Measurements from ENCODE around the gene LRRFIP1. TPM values are rescaled to one million over a fixed set of nuclear protein-coding genes. Genes with fewer than 3 reads are reported as not detected.

The LRRFIP1 gene
- total and polyA plus RNA-seq, 2 of the 13 experiments (the other 11 are each of a cell fraction or from before 2014, with no cell fraction given), result 15.9 to 40.5 TPM

DNA sequence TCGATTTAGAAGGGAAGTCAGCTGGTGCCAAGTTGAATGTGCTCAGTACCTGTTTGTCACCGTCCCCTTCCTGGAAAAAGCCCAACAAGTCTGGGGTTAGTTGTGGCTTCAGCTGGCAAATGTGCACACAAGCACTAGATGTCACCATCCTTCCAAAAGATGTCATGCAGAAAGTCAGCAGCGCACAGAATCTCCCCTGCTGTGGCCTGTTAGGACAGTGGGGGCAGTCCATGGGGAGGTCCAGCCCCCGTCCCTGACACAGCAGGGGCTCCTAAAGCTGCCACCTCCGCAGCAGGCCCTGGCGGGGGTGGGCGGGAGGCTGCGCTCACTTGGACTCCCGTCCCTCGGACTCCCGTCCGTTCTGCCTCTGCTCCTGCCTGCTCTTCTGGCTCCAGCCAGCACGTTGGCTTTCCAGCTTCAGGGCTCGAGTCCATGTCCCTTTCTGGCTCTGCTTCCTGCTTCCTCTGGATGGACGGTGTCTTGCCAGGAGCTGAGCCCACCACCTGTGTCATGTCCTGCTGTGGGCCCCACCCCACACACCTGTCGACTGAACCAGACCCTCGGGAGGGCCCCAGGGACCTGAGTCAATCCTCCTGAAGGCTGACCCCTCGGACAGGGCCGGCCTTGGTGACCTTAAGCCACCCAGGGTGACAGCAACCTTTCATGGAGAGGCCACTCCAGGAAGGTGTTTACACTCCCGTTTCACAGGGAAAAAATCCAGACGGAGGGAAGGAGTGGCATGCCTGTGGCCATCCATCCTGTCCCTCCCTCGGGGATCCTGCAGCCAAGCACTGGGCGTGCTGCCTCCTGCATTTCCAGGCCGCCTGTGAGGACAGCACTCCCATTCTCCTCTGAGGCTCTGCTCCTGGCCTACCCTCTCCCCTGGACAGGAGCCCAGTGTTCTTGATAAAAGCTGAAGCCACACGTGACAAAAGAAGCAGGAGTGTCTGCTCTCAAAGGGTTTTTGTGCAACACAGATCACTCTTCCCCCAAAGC is 45.3 kb upstream of the LRRFIP1 start (continued):
- TF ChIP-seq ZNF296 (CRISPR knock-in tag; conservative IDR thresholded peaks at IDR 0.05) (peak; percentile 55), RBM22 (optimal IDR thresholded peaks at IDR 0.05; ENCODE audit: low read length) (peak; percentile 36), ZNF136 (CRISPR knock-in tag; IDR thresholded peaks at IDR 0.05; ENCODE audit: low read depth) (peak; percentile 21; the same call in 1 of the 2 replicates), RARG (CRISPR knock-in tag; IDR thresholded peaks at IDR 0.05; ENCODE audit: low read depth) (no peak), NR2C2 (CRISPR knock-in tag; IDR thresholded peaks at IDR 0.05; ENCODE audit: borderline replicate concordance) (peak; percentile 27; the same call in 1 of the 2 replicates), ZNF451 (CRISPR knock-in tag; IDR thresholded peaks at IDR 0.05) (peak; percentile 78), SP5 (CRISPR knock-in tag; IDR thresholded peaks at IDR 0.05; ENCODE audit: borderline replicate concordance, low read depth) (peak; percentile 50; the same call in 1 of the 2 replicates), RXRB (CRISPR knock-in tag; IDR thresholded peaks at IDR 0.05; ENCODE audit: borderline replicate concordance) (peak; percentile 82), KAT8 (CRISPR knock-in tag; IDR thresholded peaks at IDR 0.05) (0 out of 2 replicates have a peak, but pooled peaks have one; percentile 39), ZNF788 (CRISPR knock-in tag; IDR thresholded peaks at IDR 0.05; ENCODE audit: borderline replicate concordance) (no peak), MED1 (CRISPR knock-in tag; IDR thresholded peaks at IDR 0.05) (peak; percentile 43), ZNF75D (CRISPR knock-in tag; IDR thresholded peaks at IDR 0.05; ENCODE audit: borderline replicate concordance) (no peak), KLF15 (CRISPR knock-in tag; IDR thresholded peaks at IDR 0.05; ENCODE audit: borderline replicate concordance) (0 out of 2 replicates have a peak, but pooled peaks have one; percentile 36)
- TF ChIP-seq, protein P1, sequence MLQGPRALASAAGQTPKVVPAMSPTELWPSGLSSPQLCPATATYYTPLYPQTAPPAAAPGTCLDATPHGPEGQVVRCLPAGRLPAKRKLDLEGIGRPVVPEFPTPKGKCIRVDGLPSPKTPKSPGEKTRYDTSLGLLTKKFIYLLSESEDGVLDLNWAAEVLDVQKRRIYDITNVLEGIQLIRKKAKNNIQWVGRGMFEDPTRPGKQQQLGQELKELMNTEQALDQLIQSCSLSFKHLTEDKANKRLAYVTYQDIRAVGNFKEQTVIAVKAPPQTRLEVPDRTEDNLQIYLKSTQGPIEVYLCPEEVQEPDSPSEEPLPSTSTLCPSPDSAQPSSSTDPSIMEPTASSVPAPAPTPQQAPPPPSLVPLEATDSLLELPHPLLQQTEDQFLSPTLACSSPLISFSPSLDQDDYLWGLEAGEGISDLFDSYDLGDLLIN (CRISPR knock-in tag; IDR thresholded peaks at IDR 0.05; ENCODE audit: borderline replicate concordance), result 0 out of 2 replicates have a peak, but pooled peaks have one; percentile 68
- TF ChIP-seq, protein P2, sequence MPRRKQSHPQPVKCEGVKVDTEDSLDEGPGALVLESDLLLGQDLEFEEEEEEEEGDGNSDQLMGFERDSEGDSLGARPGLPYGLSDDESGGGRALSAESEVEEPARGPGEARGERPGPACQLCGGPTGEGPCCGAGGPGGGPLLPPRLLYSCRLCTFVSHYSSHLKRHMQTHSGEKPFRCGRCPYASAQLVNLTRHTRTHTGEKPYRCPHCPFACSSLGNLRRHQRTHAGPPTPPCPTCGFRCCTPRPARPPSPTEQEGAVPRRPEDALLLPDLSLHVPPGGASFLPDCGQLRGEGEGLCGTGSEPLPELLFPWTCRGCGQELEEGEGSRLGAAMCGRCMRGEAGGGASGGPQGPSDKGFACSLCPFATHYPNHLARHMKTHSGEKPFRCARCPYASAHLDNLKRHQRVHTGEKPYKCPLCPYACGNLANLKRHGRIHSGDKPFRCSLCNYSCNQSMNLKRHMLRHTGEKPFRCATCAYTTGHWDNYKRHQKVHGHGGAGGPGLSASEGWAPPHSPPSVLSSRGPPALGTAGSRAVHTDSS (CRISPR knock-in tag; conservative IDR thresholded peaks at IDR 0.05), result 0 out of 2 replicates have a peak, but pooled peaks have one; percentile 36
- TF ChIP-seq, protein P3, sequence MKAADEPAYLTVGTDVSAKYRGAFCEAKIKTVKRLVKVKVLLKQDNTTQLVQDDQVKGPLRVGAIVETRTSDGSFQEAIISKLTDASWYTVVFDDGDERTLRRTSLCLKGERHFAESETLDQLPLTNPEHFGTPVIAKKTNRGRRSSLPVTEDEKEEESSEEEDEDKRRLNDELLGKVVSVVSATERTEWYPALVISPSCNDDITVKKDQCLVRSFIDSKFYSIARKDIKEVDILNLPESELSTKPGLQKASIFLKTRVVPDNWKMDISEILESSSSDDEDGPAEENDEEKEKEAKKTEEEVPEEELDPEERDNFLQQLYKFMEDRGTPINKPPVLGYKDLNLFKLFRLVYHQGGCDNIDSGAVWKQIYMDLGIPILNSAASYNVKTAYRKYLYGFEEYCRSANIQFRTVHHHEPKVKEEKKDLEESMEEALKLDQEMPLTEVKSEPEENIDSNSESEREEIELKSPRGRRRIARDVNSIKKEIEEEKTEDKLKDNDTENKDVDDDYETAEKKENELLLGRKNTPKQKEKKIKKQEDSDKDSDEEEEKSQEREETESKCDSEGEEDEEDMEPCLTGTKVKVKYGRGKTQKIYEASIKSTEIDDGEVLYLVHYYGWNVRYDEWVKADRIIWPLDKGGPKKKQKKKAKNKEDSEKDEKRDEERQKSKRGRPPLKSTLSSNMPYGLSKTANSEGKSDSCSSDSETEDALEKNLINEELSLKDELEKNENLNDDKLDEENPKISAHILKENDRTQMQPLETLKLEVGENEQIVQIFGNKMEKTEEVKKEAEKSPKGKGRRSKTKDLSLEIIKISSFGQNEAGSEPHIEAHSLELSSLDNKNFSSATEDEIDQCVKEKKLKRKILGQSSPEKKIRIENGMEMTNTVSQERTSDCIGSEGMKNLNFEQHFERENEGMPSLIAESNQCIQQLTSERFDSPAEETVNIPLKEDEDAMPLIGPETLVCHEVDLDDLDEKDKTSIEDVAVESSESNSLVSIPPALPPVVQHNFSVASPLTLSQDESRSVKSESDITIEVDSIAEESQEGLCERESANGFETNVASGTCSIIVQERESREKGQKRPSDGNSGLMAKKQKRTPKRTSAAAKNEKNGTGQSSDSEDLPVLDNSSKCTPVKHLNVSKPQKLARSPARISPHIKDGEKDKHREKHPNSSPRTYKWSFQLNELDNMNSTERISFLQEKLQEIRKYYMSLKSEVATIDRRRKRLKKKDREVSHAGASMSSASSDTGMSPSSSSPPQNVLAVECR (CRISPR knock-in tag; IDR thresholded peaks at IDR 0.05; ENCODE audit: borderline replicate concordance), result peak; percentile 66; the same call in 1 of the 2 replicates
- TF ChIP-seq, protein P4, sequence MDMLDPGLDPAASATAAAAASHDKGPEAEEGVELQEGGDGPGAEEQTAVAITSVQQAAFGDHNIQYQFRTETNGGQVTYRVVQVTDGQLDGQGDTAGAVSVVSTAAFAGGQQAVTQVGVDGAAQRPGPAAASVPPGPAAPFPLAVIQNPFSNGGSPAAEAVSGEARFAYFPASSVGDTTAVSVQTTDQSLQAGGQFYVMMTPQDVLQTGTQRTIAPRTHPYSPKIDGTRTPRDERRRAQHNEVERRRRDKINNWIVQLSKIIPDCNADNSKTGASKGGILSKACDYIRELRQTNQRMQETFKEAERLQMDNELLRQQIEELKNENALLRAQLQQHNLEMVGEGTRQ (IDR thresholded peaks at IDR 0.05; ENCODE audit: low read depth, low read length), result peak; percentile 37; the same call in 1 of the 2 replicates
- TF ChIP-seq, protein P4 (CRISPR knock-in tag; IDR thresholded peaks at IDR 0.05; ENCODE audit: borderline replicate concordance), result no peak

All from HepG2 (cell line).